PC-3 (cell line): ENCODE data around the gene OSBPL7.

Experiments used
- CTCF ChIP-seq: fragments of 300-600 bp; sonication (generic); conservative IDR thresholded peaks from 2 replicates; pipeline ENCODE4 v1.5.1; 2017; ENCODE audit warnings: antibody characterized with exemption, low read depth, mild to moderate bottlenecking, low read length
- EZH2 ChIP-seq: fragments of 300-600 bp; sonication (generic); IDR thresholded peaks from one replicate; pipeline ENCODE4 v1.6.1; 2017; ENCODE audit warnings: antibody characterized with exemption, mild to moderate bottlenecking, low read length; ENCODE audit not compliant: unreplicated experiment
- EZH2phosphoT487 ChIP-seq: fragments of 300-600 bp; sonication (generic); IDR thresholded peaks from 2 replicates; pipeline ENCODE4 v1.6.1; 2018; ENCODE audit warnings: mild to moderate bottlenecking, antibody characterized with exemption, low read length, borderline replicate concordance

GRCh38 chr17:47829870-47830269, 8.3 kb upstream of the OSBPL7 start:
- TF ChIP-seq CTCF (no peak), EZH2 (no peak), EZH2phosphoT487 (no peak)
